Head of caudate nucleus (tissue), 42 donors: ENCODE measurements around the gene GRK4.
A peak's percentile ranks its signal among the peaks of the same experiment; 100 is the strongest.

Source experiments
- DNase-seq, 42 donors: peaks; one replicate each; pipeline versions ENCODE4 v3.0.0 to v3.0.0-alpha.2; 2020 to 2021; ENCODE audit warnings: mixed read lengths in 7 of 42
- intact Hi-C: fragments of 100-400 bp; cut with DNase I; formaldehyde crosslinking; loops from one replicate; pipeline ENCODE4 v1.15.0; 2022

The GRK4 gene

DNA sequence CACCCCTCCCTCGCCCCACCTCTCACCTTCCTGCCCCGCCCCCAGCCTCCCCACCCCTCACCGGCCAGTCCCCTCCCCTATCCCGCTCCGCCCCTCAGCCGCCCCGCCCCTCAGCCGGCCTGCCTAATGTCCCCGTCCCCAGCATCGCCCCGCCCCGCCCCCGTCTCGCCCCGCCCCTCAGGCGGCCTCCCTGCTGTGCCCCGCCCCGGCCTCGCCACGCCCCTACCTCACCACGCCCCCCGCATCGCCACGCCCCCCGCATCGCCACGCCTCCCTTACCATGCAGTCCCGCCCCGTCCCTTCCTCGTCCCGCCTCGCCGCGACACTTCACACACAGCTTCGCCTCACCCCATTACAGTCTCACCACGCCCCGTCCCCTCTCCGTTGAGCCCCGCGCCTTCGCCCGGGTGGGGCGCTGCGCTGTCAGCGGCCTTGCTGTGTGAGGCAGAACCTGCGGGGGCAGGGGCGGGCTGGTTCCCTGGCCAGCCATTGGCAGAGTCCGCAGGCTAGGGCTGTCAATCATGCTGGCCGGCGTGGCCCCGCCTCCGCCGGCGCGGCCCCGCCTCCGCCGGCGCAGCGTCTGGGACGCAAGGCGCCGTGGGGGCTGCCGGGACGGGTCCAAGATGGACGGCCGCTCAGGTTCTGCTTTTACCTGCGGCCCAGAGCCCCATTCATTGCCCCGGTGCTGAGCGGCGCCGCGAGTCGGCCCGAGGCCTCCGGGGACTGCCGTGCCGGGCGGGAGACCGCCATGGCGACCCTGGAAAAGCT lies 110.9 kb downstream of the GRK4 start, which contains the start of the genes HTT and HTT-AS:
TSS of gene HTT (plus strand) at position 604 of the 768 bp plus-strand sequence. CDS start at position 749, 145 bp downstream.
TSS of gene HTT-AS (minus strand) at position 461 of the 768 bp plus-strand sequence.
- intact Hi-C loops, result no loop called here
- peak; percentile 90 to 98 (median 96) for DNase-seq

DNA sequence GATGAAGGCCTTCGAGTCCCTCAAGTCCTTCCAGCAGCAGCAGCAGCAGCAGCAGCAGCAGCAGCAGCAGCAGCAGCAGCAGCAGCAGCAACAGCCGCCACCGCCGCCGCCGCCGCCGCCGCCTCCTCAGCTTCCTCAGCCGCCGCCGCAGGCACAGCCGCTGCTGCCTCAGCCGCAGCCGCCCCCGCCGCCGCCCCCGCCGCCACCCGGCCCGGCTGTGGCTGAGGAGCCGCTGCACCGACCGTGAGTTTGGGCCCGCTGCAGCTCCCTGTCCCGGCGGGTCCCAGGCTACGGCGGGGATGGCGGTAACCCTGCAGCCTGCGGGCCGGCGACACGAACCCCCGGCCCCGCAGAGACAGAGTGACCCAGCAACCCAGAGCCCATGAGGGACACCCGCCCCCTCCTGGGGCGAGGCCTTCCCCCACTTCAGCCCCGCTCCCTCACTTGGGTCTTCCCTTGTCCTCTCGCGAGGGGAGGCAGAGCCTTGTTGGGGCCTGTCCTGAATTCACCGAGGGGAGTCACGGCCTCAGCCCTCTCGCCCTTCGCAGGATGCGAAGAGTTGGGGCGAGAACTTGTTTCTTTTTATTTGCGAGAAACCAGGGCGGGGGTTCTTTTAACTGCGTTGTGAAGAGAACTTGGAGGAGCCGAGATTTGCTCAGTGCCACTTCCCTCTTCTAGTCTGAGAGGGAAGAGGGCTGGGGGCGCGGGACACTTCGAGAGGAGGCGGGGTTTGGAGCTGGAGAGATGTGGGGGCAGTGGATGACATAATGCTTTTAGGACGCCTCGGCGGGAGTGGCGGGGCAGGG lies 111.7 kb downstream of the GRK4 start:
- DNase-seq, result peak in 40 of 42 donors; percentile 21 to 81 (median 52)

DNA sequence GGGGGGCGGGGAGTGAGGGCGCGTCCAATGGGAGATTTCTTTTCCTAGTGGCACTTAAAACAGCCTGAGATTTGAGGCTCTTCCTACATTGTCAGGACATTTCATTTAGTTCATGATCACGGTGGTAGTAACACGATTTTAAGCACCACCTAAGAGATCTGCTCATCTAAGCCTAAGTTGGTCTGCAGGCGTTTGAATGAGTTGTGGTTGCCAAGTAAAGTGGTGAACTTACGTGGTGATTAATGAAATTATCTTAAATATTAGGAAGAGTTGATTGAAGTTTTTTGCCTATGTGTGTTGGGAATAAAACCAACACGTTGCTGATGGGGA lies 112.2 kb downstream of the GRK4 start:
- intact Hi-C loops, result no loop called here
- no peak for DNase-seq

More for the DNA sequence above, 111.7 kb downstream of the GRK4 start:
- intact Hi-C loops, result no loop called here

DNA sequence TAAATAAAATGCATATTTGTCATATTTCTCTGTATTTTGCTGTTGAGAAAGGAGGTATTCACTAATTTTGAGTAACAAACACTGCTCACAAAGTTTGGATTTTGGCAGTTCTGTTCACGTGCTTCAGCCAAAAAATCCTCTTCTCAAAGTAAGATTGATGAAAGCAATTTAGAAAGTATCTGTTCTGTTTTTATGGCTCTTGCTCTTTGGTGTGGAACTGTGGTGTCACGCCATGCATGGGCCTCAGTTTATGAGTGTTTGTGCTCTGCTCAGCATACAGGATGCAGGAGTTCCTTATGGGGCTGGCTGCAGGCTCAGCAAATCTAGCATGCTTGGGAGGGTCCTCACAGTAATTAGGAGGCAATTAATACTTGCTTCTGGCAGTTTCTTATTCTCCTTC lies 114.4 kb downstream of the GRK4 start:
- DNase-seq, result no peak
- intact Hi-C loops, result no loop called here

DNA sequence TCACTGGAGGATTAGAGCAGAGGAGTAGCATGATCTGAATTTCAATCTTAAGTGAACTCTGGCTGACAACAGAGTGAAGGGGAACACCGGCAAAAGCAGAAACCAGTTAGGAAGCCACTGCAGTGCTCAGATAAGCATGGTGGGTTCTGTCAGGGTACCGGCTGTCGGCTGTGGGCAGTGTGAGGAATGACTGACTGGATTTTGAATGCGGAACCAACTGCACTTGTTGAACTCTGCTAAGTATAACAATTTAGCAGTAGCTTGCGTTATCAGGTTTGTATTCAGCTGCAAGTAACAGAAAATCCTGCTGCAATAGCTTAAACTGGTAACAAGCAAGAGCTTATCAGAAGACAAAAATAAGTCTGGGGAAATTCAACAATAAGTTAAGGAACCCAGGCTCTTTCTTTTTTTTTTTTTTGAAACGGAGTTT lies 116.3 kb downstream of the GRK4 start:
- intact Hi-C loops, result no loop called here
- no peak for DNase-seq

DNA sequence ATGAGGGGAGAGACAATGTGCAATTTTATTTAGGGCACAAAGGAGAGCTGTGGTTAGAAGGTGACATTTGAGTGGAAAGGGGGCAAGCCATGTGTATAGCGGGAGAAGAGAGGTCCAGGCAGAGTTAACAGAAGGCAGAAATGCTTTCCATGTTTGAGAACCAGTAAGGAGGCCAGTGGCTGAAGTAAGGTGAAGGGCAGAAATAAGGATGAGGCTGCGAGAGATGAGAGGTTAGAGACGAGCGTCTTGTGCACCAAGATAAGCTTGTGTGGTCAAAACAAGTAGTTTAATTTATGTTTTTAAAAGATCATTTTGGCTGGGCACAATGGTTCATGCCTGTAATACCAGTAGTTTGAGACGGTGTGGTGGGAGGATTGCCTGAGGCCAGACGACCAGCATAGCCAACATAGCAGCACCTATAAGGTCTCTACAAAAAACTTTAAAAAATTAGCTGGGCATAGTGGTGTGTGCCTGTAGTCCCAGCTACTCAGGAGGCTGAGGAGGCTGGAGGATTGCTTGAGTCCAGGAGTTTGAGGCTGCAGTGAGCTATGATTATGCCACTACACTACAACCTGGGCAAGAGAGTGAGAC lies 119.6 kb downstream of the GRK4 start:
- intact Hi-C loops, result no loop called here
- no peak for DNase-seq

DNA sequence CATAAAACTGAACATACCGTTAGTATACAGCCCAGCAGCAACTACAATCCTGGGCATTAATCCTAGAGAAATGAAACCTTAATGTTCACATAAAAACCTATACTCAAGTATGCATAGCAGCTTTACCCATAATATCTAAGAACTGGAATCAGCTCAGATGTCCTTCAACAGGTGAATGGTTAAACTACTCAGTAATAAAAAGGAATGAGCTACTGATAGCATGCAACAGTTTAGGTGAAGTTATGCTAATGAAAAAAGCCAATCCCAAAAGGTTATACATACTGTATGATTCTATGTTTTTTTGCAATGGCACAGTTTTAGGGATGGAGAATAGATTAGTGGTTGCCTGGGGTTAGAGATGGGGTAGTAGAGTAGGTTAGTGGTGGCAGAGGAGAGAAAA lies 120.4 kb downstream of the GRK4 start:
- no peak for DNase-seq
- intact Hi-C loops, result no loop called here

DNA sequence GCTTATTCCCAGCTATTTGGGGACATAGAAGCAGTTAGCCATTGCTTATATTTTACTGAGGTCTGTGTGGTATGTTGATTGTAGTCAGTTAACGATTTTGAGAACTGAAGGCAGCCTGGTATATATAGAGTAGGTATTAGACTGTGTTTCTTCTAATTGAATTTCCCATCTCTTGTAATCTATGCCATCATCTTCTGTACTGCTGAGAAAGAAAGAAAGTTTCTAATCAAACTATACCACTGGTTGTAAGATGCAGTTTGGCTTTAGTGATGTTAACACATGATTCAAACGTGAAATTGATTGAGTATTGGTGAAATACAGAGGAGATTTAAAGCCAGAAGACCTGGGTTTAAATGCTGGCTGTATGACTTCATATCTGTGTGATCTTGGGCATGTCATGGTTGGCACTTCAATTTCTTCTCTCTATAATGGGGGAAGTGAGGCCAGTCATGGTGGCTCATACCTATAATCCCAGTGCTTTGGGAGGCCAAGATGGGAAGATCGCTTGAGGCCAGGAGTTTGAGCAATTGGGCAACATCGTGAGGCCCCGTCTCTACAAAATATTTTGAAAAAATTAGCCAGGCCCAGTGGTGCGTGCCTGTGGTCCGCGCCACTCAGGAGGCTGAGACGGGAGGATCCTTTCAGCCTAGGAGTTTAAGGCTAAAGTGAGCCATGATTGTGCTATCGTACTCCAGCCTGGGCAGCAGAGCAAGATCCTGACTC lies 122.7 kb downstream of the GRK4 start:
- intact Hi-C loops, result no loop called here
- DNase-seq, result no peak

DNA sequence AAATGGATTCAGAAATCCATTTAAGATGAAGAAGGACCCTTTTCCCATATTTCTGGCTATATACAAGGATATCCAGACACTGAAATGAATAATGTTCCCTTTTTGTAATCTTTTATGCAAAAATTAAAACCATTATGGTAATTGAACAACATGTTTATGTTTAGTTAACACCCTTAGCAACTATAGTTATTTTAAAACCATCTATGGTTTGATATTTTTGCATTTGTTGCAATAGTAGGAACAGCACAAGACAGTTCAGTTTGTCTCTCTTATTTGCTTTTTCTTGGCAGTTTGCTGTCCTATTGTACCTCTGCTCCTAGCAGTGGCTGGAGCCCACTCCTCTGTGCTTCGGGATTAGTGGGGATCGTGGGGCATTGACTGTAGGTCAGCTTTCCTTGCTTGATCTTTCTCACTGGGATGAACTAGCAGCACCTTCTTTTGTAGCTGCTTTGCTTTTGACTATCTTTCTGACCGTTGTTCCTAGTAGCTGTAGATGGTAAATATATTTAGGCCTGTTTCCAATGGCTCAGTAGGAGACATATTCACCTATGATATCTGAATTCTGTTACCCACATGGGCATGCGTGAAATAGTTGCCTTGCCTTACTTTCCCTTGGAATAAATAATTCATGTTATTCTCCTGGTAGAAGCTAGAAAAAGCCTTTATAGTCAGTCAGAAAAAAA lies 123.9 kb downstream of the GRK4 start:
- intact Hi-C loops, result no loop called here
- no peak for DNase-seq
